Medulla oblongata (tissue), 1 donor: Measurements from ENCODE around the gene TMEM179B.
"Not testable (repeated sequence)": the region's sequence is repeated elsewhere in the genome, so short reads cannot be mapped to it uniquely, and the experiment has no call there.

ENCODE experiments used
- DNase-seq: peaks from one replicate; pipeline ENCODE4 v3.0.0-alpha.2; 2015; ENCODE audit errors: extremely low spot score

Gene TMEM179B

DNA sequence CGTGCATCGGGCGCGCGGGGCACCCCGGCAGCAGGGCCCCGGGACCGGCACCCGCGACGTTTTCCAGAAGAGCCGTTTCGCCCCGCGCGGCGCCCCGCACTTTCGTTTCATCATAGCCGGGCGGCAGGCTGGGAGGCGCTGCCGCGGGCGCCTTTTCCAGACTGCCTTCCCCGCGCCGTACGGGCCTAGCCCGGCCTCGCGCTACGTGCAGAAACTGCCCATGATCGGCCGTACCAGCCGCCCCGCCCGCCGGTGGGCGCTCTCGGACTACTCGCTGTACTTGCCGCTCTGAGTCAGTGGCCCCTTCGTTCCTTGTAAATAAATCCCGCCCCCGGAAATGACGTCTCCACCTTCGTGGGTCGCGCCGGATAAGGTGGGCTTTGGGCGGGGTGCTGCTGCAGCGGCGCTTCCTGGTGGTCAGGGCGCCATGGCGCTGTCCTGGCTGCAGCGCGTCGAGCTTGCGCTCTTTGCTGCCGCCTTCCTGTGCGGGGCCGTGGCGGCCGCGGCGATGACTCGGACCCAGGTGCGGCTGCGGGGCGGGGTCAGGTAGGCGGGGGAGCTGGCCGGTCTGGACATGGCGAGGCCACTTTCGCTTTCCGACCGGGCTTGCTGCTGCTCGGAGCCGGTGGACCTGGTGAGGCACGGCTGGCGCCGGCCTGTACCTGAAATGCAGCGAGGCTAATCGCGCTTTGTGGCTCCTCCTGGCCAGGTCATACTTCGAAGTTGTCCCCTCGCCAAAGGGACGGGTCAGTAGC lies at the start of gene TMEM179B:
TMEM179B (plus strand) TSS at position 398 of the 755 bp plus-strand sequence; CDS start at position 428, 30 bp downstream.
- DNase-seq: peak; percentile 99

GRCh38 chr11:62747475-62748160 lies 39.6 kb upstream of the TMEM179B start:
- DNase-seq: peak; percentile 49

GRCh38 chr11:62749931-62750330 lies 37.3 kb upstream of the TMEM179B start:
- DNase-seq: not testable (repeated sequence)

DNA sequence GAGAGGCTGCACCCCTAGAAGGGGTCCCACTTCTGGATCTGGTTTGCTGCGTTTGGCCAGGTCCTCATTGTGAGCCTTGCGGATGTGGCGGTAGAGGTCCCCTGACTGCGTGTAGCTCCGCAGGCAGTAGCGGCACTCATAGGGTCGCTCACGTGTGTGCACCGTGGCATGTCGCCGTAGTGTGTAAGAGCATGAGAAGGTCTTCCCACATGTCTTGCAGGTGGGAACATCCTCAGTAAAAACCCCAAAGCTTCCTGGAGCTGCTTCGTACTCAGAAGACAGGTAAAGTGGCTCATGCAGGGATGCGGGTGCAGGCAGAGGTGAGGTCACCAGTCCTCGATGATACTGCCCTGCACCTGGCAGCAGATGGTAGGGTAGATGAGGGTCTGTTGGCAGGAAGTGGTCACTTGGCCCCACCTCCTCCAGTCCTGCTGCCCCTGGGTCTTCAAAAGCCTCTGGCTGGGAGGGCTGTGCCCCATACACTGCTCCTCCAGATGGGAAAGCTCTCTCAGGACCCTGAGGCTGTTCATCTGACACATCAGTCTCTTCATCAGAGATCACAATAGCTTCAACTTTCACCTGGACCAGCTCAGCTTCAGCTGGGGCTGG lies 34.9 kb upstream of the TMEM179B start:
- DNase-seq: no peak

- no peak for DNase-seq
Observed at GRCh38 chr11:62752994-62753735, 34.0 kb upstream of the TMEM179B start.

- peak; percentile 100 for DNase-seq
Observed at GRCh38 chr11:62753736-62754603, 33.2 kb upstream of the TMEM179B start, which contains the start of gene ZBTB3. Gene ZBTB3 (minus strand): TSS chr11:62754160. CDS start chr11:62753664, 496 bp downstream.

DNA sequence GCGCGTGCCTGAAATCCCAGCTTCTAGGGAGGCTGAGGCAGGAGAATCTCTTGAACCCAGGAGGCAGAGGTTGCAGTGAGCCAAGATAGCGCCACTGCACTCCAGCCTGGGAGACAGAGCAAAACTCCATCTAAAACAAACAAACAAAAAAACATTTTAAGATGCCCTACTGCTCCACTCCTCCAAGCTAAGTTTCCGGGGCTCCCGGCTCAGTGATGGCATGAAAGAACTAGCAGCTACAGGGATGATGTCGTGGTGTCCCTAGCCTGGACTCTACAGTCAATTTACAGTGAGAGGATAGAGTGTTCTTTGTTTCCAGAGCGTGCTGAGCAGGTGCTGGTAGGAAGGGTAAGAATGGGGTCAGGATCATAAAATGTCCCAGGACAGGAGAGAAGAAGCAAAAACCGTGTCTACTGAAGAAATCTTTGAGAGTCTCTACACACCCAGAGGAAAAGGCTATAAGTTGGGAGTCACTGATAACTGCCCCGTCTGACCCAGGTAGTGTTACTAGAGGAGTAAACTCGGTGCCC lies 32.1 kb upstream of the TMEM179B start:
- DNase-seq: peak; percentile 52

- DNase-seq: no peak
Observed at GRCh38 chr11:62757846-62758788, 29.1 kb upstream of the TMEM179B start.

DNA sequence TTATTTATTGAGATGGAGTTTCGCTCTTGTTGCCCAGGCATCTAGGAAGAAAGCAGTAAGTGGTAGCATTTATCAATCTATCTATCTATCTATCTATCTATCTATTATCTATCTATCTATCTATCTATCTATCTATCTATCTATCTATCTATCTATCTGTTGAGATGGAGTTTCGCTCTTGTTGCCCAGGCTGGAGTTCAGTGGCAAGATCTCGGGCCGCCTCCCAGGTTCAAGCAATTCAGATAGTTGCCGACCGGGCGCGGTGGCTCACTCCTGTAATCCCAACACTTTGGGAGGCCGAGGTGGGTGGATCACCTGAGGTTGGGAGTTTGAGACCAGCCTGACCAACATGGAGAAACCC lies 26.4 kb upstream of the TMEM179B start:
- not testable (repeated sequence) for DNase-seq

DNA sequence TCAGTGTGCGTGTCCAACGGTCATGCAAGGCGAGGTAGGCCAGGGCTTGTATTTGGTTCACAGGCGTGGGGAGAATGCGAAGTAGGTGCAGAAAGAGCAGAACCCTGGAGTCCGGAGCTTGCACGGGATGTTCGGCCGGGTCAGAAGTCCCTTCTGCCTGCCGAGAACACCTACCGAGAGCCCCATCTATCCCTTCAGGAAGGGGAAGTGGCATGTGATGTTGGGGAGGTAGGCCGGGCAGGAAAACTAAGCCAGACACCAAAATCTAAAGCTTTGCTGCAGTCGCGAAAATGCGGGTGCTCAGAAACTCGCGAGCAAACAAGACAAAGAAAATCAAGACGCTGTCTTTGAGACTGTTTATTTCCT lies 16.4 kb upstream of the TMEM179B start:
- no peak for DNase-seq

DNA sequence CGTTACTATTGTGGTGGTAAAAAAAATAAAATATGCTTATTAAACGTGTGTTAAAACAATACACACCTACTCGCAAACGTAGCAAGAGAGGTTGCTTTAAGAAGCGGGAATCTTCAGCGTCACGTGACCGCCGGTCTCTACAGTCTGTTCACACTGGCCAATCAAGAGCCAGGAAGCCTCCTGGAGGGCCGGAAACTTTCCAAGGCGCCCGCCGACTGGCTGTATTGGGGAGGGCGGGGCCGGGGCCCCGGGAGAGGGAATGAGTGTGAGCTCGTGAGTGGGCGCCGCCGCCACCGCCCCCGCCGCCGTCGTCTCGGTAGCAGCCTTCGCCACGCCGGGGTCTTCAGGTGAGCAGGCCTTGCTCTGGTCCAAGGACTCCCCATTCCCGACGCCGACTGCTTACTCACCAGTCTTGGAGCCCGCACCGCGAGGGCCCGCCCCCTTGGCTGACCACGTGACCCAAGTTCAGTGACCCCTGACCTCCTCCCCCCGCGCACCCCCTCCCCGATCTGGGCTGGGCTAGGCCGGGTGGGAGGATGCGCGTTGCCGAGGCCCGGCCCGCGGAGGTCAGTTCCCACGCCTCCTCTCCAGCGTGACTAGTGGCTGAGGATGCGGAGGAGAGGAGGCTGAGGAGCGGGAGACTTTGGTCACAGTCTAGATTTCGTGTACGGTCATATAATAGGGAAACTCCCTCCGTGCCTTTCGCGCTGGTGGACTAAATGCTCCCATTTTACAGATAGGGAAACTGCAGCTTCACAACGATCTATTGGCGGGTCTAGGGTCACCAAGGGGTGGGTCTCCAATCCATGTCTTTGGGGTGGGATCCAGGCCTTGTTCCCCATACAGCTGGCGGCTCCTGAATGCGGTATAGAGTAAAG lies 15.8 kb upstream of the TMEM179B start, which contains the start of gene TAF6L:
TAF6L (plus strand) TSS at position 253 of the 878 bp plus-strand sequence. CDS start 4,388 bp downstream, outside the sequence.
- peak; percentile 99 for DNase-seq

GRCh38 chr11:62774407-62774806 lies 12.8 kb upstream of the TMEM179B start:
- DNase-seq: no peak

GRCh38 chr11:62775646-62776045 lies 11.6 kb upstream of the TMEM179B start:
- no peak for DNase-seq

DNA sequence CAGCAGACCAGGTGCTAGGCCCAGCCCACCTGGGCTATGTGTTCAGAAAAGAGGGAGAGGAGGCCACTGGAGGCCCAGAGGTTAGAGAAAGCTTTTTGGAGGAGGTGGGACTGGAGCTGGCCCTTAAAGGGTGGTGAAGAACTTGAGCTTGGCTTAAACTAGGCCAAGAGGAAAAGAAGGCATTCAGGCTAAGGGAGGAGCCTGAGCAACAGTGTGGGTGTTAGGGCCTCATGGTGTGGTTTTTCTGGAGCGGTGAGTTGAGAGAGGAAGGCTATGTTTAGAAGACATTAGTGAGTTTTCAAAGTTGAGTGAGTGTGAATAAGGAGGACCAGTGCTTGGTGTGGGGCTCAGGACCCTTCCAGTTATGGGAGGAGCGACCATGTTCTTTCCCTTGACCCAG lies 9.8 kb upstream of the TMEM179B start:
- DNase-seq: no peak

DNA sequence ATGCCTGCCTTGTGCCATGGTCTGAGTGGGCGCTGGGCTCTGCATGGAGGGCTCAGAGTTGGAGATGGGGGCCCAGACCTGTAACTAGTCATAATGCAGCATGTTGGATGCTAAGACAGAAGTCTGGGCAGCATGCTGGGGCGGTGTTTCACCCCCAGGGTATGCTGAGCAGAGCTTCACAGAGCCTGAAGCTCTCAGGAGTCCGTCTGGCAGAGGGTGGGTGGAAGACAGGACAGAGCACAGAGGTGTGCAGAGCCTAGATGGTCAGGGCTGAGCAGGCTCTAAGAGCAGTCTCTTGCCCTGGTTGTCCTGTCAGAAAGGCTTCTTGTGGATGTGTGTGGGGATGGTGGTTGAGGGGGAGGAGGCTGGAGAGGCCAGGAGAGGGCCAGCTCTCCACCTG lies 8.8 kb upstream of the TMEM179B start:
- DNase-seq: no peak

DNA sequence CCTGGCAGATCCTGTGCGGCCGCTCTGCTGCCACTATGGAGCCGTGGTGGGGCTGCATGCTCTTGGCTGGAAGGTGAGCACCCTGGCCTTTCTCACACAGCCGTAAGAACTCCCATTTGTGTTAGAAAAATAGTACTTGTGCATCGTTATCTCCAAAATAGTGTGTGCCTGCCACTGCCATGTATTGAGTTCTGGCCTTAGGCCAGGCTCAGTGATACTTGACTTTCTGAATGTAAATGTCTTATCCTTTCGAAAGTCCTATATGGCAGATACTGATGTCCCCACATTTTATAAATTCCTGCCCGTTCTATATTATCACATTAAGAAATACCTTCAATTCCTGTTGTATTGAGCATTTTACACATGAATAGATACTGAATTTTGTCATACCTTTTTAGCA lies 4.4 kb upstream of the TMEM179B start:
- DNase-seq: no peak

GRCh38 chr11:62786318-62787004 lies 741 bp upstream of the TMEM179B start:
- DNase-seq: peak; percentile 92

DNA sequence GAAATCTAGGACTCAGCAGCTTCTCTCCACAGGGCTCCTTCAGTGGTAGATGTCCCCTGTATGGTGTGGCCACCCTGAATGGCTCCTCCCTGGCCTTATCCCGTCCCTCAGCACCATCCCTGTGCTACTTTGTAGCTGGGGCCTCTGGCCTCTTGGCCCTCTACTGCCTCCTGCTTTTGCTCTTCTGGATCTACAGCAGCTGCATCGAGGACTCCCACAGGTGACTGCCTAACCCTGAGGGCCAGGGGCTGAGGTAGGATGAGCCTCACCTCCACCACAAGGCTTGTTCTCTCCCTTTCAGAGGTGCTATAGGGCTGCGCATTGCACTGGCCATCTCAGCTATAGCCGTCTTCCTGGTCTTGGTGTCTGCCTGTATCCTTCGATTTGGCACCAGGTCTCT lies 1.8 kb downstream of the TMEM179B start:
- no peak for DNase-seq
